OCI-LY3 (cell line): ENCODE data around the gene ACACB.

ENCODE experiments used
- CTCF ChIP-seq: fragments of 200-600, 300-600 bp; sonication (generic); IDR thresholded peaks from 2 replicates; pipeline ENCODE4 v1.5.1; 2014; ENCODE audit warnings: antibody characterized with exemption, low read length, low read depth
- EZH2phosphoT487 ChIP-seq: fragments of 200-600 bp; shearing (Covaris generic); IDR thresholded peaks from 2 replicates; pipeline ENCODE4 v1.6.1; 2018; ENCODE audit warnings: antibody characterized with exemption, mixed run types, low read depth

- no peak for TF ChIP-seq CTCF
- TF ChIP-seq EZH2phosphoT487 = no peak
Observed at GRCh38 chr12:109291521-109292341, 175.3 kb downstream of the ACACB start.
